ENCODE measurements around the gene EDN2. TPM values are rescaled to one million over a fixed set of nuclear protein-coding genes. Genes with fewer than 3 reads are reported as not detected.

Gene EDN2
- total RNA-seq, 5 donors from 2014 or later (not counting 1 experiment from before 2014, with no cell fraction given): not detected

GRCh38 chr1:41481109-41481775 is 3.2 kb downstream of the EDN2 start:
- Histone ChIP-seq H3K4me1 (ENCODE audit: control insufficient read depth in 1 of 2, extremely low read depth in 1 of 2, insufficient read depth in 2 of 2, low read length in 2 of 2) (no peaks in the 10 kb centered on the region), H3K4me3 (ENCODE audit: control insufficient read depth in 1 of 2, extremely low read depth in 1 of 2, low read length in 1 of 2) (no peak overlapping the region), H3K36me3 (ENCODE audit: control insufficient read depth in 2 of 2, extremely low read depth in 1 of 2, insufficient read depth in 1 of 2, low read length in 1 of 2) (no peaks in the 10 kb centered on the region), H3K27me3 (replicated peaks in 1 of 2; ENCODE audit: control insufficient read depth in 2 of 2, extremely low read depth in 1 of 2, insufficient read depth in 2 of 2, low read length in 1 of 2) (peaks cover 0 to 42% of the 10 kb centered on the region in 2 experiments), H3K27ac (ENCODE audit: low read length) (no peak overlapping the region), H3K9me3 (no peaks in the 10 kb centered on the region)
- 89% methylated on average over 9 of the region's 15 CpGs for WGBS (ENCODE audit: insufficient coverage)
- peaks cover 0 to under 1% (median 0%) of the 10 kb centered on the region in 3 donors for H3K4me1 Mint-ChIP-seq
- peaks cover 5 to 11% of the 10 kb centered on the region in 2 donors for H3K27me3 Mint-ChIP-seq
- DNase-seq (no peak), ATAC-seq (replicated peaks in 1 of 4) (no peak)
- no peaks in the 10 kb centered on the region for H3K36me3 Mint-ChIP-seq
- POLR2A ChIA-PET: no interaction called here
- CTCF ChIA-PET: no interaction called here
- no peak overlapping the region for H3K27ac Mint-ChIP-seq
- H3K9me3 Mint-ChIP-seq: no peaks in the 10 kb centered on the region
- H3K4me3 Mint-ChIP-seq: no peak overlapping the region

GRCh38 chr1:41480204-41481108 is 4.0 kb downstream of the EDN2 start:
- Histone ChIP-seq H3K27me3 (replicated peaks in 1 of 2; ENCODE audit: control insufficient read depth in 2 of 2, extremely low read depth in 1 of 2, insufficient read depth in 2 of 2, low read length in 1 of 2) (peaks cover 0 to 35% of the 10 kb centered on the region in 2 experiments), H3K36me3 (ENCODE audit: control insufficient read depth in 2 of 2, extremely low read depth in 1 of 2, insufficient read depth in 1 of 2, low read length in 1 of 2) (no peaks in the 10 kb centered on the region), H3K4me3 (ENCODE audit: control insufficient read depth in 1 of 2, extremely low read depth in 1 of 2, low read length in 1 of 2) (no peak overlapping the region), H3K27ac (ENCODE audit: low read length) (no peak overlapping the region), H3K4me1 (ENCODE audit: control insufficient read depth in 1 of 2, extremely low read depth in 1 of 2, insufficient read depth in 2 of 2, low read length in 2 of 2) (no peaks in the 10 kb centered on the region), H3K9me3 (no peaks in the 10 kb centered on the region)
- ATAC-seq (replicated peaks in 1 of 4) (no peak), DNase-seq (no peak)
- WGBS (ENCODE audit: insufficient coverage): 83% methylated on average over 8 of the region's 10 CpGs
- H3K9me3 Mint-ChIP-seq: no peaks in the 10 kb centered on the region
- no peaks in the 10 kb centered on the region for H3K36me3 Mint-ChIP-seq
- POLR2A ChIA-PET: no interaction called here
- H3K4me3 Mint-ChIP-seq: no peak overlapping the region
- CTCF ChIA-PET: interaction anchor here in 1 of 2 donors (0.5 kb wide), 1 partner anchor 992 kb away, joined by 5 read pairs; no protein-coding TSS in a partner anchor
- H3K27me3 Mint-ChIP-seq: peaks cover 0 to 6% of the 10 kb centered on the region in 2 donors
- H3K4me1 Mint-ChIP-seq: no peaks in the 10 kb centered on the region
- H3K27ac Mint-ChIP-seq: no peak overlapping the region

- DNase-seq: no peak
- Mint-ChIP-seq H3K4me1 (no peaks in the 10 kb centered on the region), H3K36me3 (no peaks in the 10 kb centered on the region), H3K27ac (no peak overlapping the region), H3K27me3 (peaks cover 0 to 6% of the 10 kb centered on the region in 2 donors), H3K9me3 (no peaks in the 10 kb centered on the region), H3K4me3 (no peak overlapping the region)
- Histone ChIP-seq H3K9me3 (no peaks in the 10 kb centered on the region), H3K36me3 (ENCODE audit: control insufficient read depth in 2 of 2, extremely low read depth in 1 of 2, insufficient read depth in 1 of 2, low read length in 1 of 2) (no peaks in the 10 kb centered on the region), H3K27me3 (replicated peaks in 1 of 2; ENCODE audit: control insufficient read depth in 2 of 2, extremely low read depth in 1 of 2, insufficient read depth in 2 of 2, low read length in 1 of 2) (peaks cover 0 to 32% of the 10 kb centered on the region in 2 experiments), H3K27ac (ENCODE audit: low read length) (no peak overlapping the region), H3K4me3 (ENCODE audit: control insufficient read depth in 1 of 2, extremely low read depth in 1 of 2, low read length in 1 of 2) (no peak overlapping the region), H3K4me1 (ENCODE audit: control insufficient read depth in 1 of 2, extremely low read depth in 1 of 2, insufficient read depth in 2 of 2, low read length in 2 of 2) (no peaks in the 10 kb centered on the region)
- CTCF ChIA-PET: no interaction called here
- 79% methylated on average over 2 of the region's 3 CpGs for WGBS (ENCODE audit: insufficient coverage)
- no peak for ATAC-seq (replicated peaks in 1 of 4)
- POLR2A ChIA-PET: no interaction called here
Observed at GRCh38 chr1:41479808-41480160, 4.7 kb downstream of the EDN2 start.

GRCh38 chr1:41479000-41479807 is 5.3 kb downstream of the EDN2 start:
- no peaks in the 10 kb centered on the region for H3K36me3 Mint-ChIP-seq
- POLR2A ChIA-PET: interaction anchor here in 1 of 2 donors (0.5 kb wide), 1 partner anchor 29 kb away, joined by 4 read pairs; no protein-coding TSS in a partner anchor
- no peak overlapping the region for H3K27ac Mint-ChIP-seq
- H3K4me1 ChIP-seq (ENCODE audit: control insufficient read depth in 1 of 2, extremely low read depth in 1 of 2, insufficient read depth in 2 of 2, low read length in 2 of 2): no peaks in the 10 kb centered on the region
- H3K27me3 Mint-ChIP-seq: peaks cover 0 to 6% of the 10 kb centered on the region in 2 donors
- no peaks in the 10 kb centered on the region for H3K9me3 ChIP-seq
- no peak for ATAC-seq (replicated peaks in 1 of 4)
- no peaks in the 10 kb centered on the region for H3K9me3 Mint-ChIP-seq
- H3K4me1 Mint-ChIP-seq: no peaks in the 10 kb centered on the region
- CTCF ChIA-PET: no interaction called here
- no peak for DNase-seq
- H3K36me3 ChIP-seq (ENCODE audit: control insufficient read depth in 2 of 2, extremely low read depth in 1 of 2, insufficient read depth in 1 of 2, low read length in 1 of 2): no peaks in the 10 kb centered on the region
- H3K27me3 ChIP-seq (replicated peaks in 1 of 2; ENCODE audit: control insufficient read depth in 2 of 2, extremely low read depth in 1 of 2, insufficient read depth in 2 of 2, low read length in 1 of 2): peaks cover 0 to 29% of the 10 kb centered on the region in 2 experiments
- H3K4me3 Mint-ChIP-seq: no peak overlapping the region
- H3K4me3 ChIP-seq (ENCODE audit: control insufficient read depth in 1 of 2, extremely low read depth in 1 of 2, low read length in 1 of 2): no peak overlapping the region
- no peak overlapping the region for H3K27ac ChIP-seq (ENCODE audit: low read length)
- 83% methylated on average over 17 of the region's 19 CpGs for WGBS (ENCODE audit: insufficient coverage)

- H3K36me3 ChIP-seq (ENCODE audit: control insufficient read depth in 2 of 2, extremely low read depth in 1 of 2, insufficient read depth in 1 of 2, low read length in 1 of 2): no peaks in the 10 kb centered on the region
- H3K27me3 ChIP-seq (replicated peaks in 1 of 2; ENCODE audit: control insufficient read depth in 2 of 2, extremely low read depth in 1 of 2, insufficient read depth in 2 of 2, low read length in 1 of 2): peaks cover 0 to 31% of the 10 kb centered on the region in 2 experiments
- Mint-ChIP-seq H3K27ac (no peak overlapping the region), H3K9me3 (no peaks in the 10 kb centered on the region), H3K27me3 (peaks cover 0 to 4% of the 10 kb centered on the region in 2 donors), H3K4me3 (no peak overlapping the region), H3K36me3 (no peaks in the 10 kb centered on the region), H3K4me1 (no peaks in the 10 kb centered on the region)
- 74% methylated on average over 10 of the region's 12 CpGs for WGBS (ENCODE audit: insufficient coverage)
- ATAC-seq (replicated peaks in 1 of 4) (no peak), DNase-seq (no peak)
- H3K27ac ChIP-seq (ENCODE audit: low read length): no peak overlapping the region
- H3K4me1 ChIP-seq (ENCODE audit: control insufficient read depth in 1 of 2, extremely low read depth in 1 of 2, insufficient read depth in 2 of 2, low read length in 2 of 2): no peaks in the 10 kb centered on the region
- CTCF ChIA-PET: interaction anchor here in 1 of 2 donors (0.7 kb wide), 1 partner anchor 1716 kb away, joined by 3 read pairs; no protein-coding TSS in a partner anchor
- POLR2A ChIA-PET: no interaction called here
- no peak overlapping the region for H3K4me3 ChIP-seq (ENCODE audit: control insufficient read depth in 1 of 2, extremely low read depth in 1 of 2, low read length in 1 of 2)
- H3K9me3 ChIP-seq: no peaks in the 10 kb centered on the region
Observed at GRCh38 chr1:41478118-41478748, 6.2 kb downstream of the EDN2 start.
